WTC11 (cell line): Measurements from ENCODE around the gene DCP1A. TPM values are rescaled to one million over a fixed set of nuclear protein-coding genes. Genes with fewer than 3 reads are reported as not detected.

Experiments used
- ATAC-seq: fragments of 200-7000 bp; cut with Tn5 transposase; 2 replicates; pipeline ENCODE4 v1.10.0; 2021; ENCODE audit warnings: mild to moderate bottlenecking, moderate library complexity
- CTCF ChIA-PET: fragments of 300-600 bp; sonication (Branson Sonifier 250); formaldehyde crosslinking; loops from one replicate; lab custom pipeline; 2021; ENCODE audit warnings: antibody characterized with exemption; lab: Charles Lee
- POLR2A ChIA-PET: fragments of 350-600 bp; sonication (Branson Sonifier 250); formaldehyde crosslinking; loops from one replicate; lab custom pipeline; 2021; ENCODE audit warnings: antibody characterized with exemption; lab: Charles Lee
- DNase-seq: peaks from one replicate; pipeline ENCODE4 v3.0.0; 2021; ENCODE audit warnings: low spot score
- H3K27ac Mint-ChIP-seq: 2 replicates; pipeline ENCODE4 v1.8.0; 2021; ENCODE audit warnings: mixed read lengths
- H3K27me3 Mint-ChIP-seq: 2 replicates; pipeline ENCODE4 v1.8.0; 2021; ENCODE audit warnings: low read depth, mild to moderate bottlenecking, moderate library complexity, mixed read lengths
- H3K36me3 Mint-ChIP-seq: 2 replicates; pipeline ENCODE4 v1.8.0; 2021; ENCODE audit warnings: mixed read lengths
- H3K4me1 Mint-ChIP-seq: 2 replicates; pipeline ENCODE4 v1.8.0; 2022; ENCODE audit warnings: mixed read lengths
- H3K4me3 Mint-ChIP-seq: 2 replicates; pipeline ENCODE4 v1.8.0; 2021; ENCODE audit warnings: mild to moderate bottlenecking, moderate library complexity, mixed read lengths
- H3K9me3 Mint-ChIP-seq: 2 replicates; pipeline ENCODE4 v1.8.0; 2021; ENCODE audit warnings: mixed read lengths
- ATF1 ChIP-seq: sonication (generic); formaldehyde crosslinking; IDR thresholded peaks from 2 replicates; pipeline ENCODE4 v1.8.1; 2023; ENCODE audit warnings: mild to moderate bottlenecking, moderate library complexity, missing genetic modification reagents
- ATF6 ChIP-seq: sonication (generic); formaldehyde crosslinking; IDR thresholded peaks from 2 replicates; pipeline ENCODE4 v1.8.1; 2023; ENCODE audit warnings: mild to moderate bottlenecking, missing genetic modification reagents
- CTCF ChIP-seq: fragments of 200-600 bp; IDR thresholded peaks from 2 replicates; pipeline ENCODE4 v1.8.0; 2022; ENCODE audit warnings: antibody characterized with exemption
- ERG ChIP-seq: fragments of 250-450 bp; sonication (Bioruptor Pico); IDR thresholded peaks from 2 replicates; pipeline ENCODE4 v1.8.0; 2021; ENCODE audit warnings: mild to moderate bottlenecking
- FOXJ3 ChIP-seq: sonication (generic); formaldehyde crosslinking; IDR thresholded peaks from 2 replicates; pipeline ENCODE4 v1.9.0; 2021; ENCODE audit warnings: missing genetic modification reagents, mild to moderate bottlenecking, borderline replicate concordance
- GABPB1 ChIP-seq: sonication (generic); formaldehyde crosslinking; IDR thresholded peaks from 2 replicates; pipeline ENCODE4 v1.8.1; 2023; ENCODE audit warnings: mild to moderate bottlenecking, missing genetic modification reagents
- IRF1 ChIP-seq: sonication (generic); formaldehyde crosslinking; IDR thresholded peaks from 2 replicates; pipeline ENCODE4 v1.8.0; 2023; ENCODE audit warnings: missing genetic modification reagents
- NR3C1 ChIP-seq: sonication (generic); formaldehyde crosslinking; conservative IDR thresholded peaks from 2 replicates; pipeline ENCODE4 v1.8.1; 2023; ENCODE audit warnings: low read depth, mild to moderate bottlenecking, missing genetic modification reagents
- SMAD4 ChIP-seq: sonication (generic); formaldehyde crosslinking; IDR thresholded peaks from 2 replicates; pipeline ENCODE4 v1.8.0; 2022; ENCODE audit warnings: mild to moderate bottlenecking, missing genetic modification reagents
- TCF7 ChIP-seq: sonication (generic); formaldehyde crosslinking; IDR thresholded peaks from 2 replicates; pipeline ENCODE4 v1.8.0; 2022; ENCODE audit warnings: mild to moderate bottlenecking, low read depth, missing genetic modification reagents, moderate library complexity
- ZNF232 ChIP-seq: sonication (generic); formaldehyde crosslinking; IDR thresholded peaks from 2 replicates; pipeline ENCODE4 v1.8.0; 2022; ENCODE audit warnings: mild to moderate bottlenecking, missing genetic modification reagents
- ZNF396 ChIP-seq: fragments of 250-450 bp; sonication (Bioruptor Pico); IDR thresholded peaks from 2 replicates; pipeline ENCODE4 v1.8.0; 2021; ENCODE audit warnings: mild to moderate bottlenecking, moderate library complexity, borderline replicate concordance
- ZNF671 ChIP-seq: fragments of 250-450 bp; sonication (Bioruptor Pico); IDR thresholded peaks from 2 replicates; pipeline ENCODE4 v1.8.0; 2021; ENCODE audit warnings: mild to moderate bottlenecking
- total RNA-seq: library from RNA; stranded (reverse); gene quantifications from 3 replicates; pipeline ENCODE4 v1.2.3, GENCODE V29; 2021
- TF ChIP-seq, protein P1 (sequence below): sonication (generic); formaldehyde crosslinking; IDR thresholded peaks from 2 replicates; pipeline ENCODE4 v1.8.0; 2022; ENCODE audit warnings: missing genetic modification reagents

The DCP1A gene
- total RNA-seq, 1 experiment from 2014 or later, result 19.1 TPM

DNA sequence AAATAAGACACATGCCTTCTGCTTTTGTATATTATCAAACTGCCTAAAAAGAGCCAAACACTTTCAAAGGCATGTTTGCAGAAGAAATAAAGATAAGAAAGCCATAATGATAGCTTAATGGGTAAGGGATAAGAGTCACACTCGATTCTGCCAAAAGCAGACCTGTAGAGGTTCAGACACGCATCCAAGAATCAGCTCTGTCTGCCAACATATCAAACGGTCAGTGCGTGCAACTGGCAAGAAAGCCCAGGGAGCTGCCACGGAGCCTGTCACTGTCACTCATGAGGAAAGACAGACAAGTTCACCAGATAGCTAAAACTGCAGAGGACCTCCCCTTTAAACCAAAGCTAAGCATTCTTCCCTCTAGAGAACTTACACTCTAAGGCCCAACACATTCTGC is 23.2 kb downstream of the DCP1A start:
- POLR2A ChIA-PET, result interaction anchor here (0.5 to 1.0 kb wide), 2 partner anchors 34 to 424 kb away, joined by 3 to 12 read pairs; no protein-coding TSS in a partner anchor
- Mint-ChIP-seq H3K4me1 (no peaks in the 10 kb centered on the region; the same call in 1 of the 2 replicates), H3K4me3 (no peak overlapping the region)
- TF ChIP-seq, protein P1, sequence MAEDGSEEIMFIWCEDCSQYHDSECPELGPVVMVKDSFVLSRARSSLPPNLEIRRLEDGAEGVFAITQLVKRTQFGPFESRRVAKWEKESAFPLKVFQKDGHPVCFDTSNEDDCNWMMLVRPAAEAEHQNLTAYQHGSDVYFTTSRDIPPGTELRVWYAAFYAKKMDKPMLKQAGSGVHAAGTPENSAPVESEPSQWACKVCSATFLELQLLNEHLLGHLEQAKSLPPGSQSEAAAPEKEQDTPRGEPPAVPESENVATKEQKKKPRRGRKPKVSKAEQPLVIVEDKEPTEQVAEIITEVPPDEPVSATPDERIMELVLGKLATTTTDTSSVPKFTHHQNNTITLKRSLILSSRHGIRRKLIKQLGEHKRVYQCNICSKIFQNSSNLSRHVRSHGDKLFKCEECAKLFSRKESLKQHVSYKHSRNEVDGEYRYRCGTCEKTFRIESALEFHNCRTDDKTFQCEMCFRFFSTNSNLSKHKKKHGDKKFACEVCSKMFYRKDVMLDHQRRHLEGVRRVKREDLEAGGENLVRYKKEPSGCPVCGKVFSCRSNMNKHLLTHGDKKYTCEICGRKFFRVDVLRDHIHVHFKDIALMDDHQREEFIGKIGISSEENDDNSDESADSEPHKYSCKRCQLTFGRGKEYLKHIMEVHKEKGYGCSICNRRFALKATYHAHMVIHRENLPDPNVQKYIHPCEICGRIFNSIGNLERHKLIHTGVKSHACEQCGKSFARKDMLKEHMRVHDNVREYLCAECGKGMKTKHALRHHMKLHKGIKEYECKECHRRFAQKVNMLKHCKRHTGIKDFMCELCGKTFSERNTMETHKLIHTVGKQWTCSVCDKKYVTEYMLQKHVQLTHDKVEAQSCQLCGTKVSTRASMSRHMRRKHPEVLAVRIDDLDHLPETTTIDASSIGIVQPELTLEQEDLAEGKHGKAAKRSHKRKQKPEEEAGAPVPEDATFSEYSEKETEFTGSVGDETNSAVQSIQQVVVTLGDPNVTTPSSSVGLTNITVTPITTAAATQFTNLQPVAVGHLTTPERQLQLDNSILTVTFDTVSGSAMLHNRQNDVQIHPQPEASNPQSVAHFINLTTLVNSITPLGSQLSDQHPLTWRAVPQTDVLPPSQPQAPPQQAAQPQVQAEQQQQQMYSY (CRISPR knock-in tag), result no peak
- no peak for TF ChIP-seq IRF1 (CRISPR knock-in tag)
- no peak for TF ChIP-seq ATF1 (CRISPR knock-in tag)
- no peak for TF ChIP-seq ZNF396
- TF ChIP-seq, all 79 proteins: peak for 0
- CTCF ChIA-PET, result no interaction called here
- Mint-ChIP-seq H3K27ac (no peak overlapping the region), H3K36me3 (peaks cover 37% of the 10 kb centered on the region), H3K9me3 (peaks cover 8% of the 10 kb centered on the region), H3K27me3 (no peaks in the 10 kb centered on the region)
- DNase-seq (no peak), ATAC-seq (no peak)

DNA sequence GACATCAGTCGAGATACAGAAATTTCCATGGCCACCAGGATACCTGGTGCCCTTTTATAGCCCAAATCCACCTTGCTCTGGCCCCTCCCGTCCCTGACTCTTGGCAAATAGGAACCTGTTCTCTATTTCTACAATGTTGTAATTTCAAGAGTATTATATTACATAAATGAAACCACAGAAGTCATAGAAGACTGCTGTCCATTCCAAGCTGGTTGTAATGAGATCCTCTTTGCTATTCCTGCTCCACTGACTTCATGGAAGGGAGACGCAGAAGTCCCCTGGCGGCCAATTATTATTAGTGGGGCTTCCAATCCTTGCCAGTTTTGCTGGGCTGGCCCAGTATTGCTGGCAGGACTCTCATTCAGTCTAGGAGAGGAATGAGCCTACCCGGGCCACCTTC is 26.6 kb downstream of the DCP1A start:
- H3K4me1 Mint-ChIP-seq, result no peaks in the 10 kb centered on the region; the same call in 1 of the 2 replicates
- CTCF ChIA-PET, result interaction anchor here (0.7 kb wide), 1 partner anchor 9 kb away, joined by 4 read pairs; no protein-coding TSS in a partner anchor
- no peak for DNase-seq

GRCh38 chr3:53318522-53318921 is 28.8 kb downstream of the DCP1A start:
- DNase-seq (no peak), ATAC-seq (no peak)
- Mint-ChIP-seq H3K36me3 (peaks cover 11% of the 10 kb centered on the region), H3K4me1 (no peaks in the 10 kb centered on the region; the same call in 1 of the 2 replicates), H3K9me3 (no peaks in the 10 kb centered on the region), H3K27me3 (no peaks in the 10 kb centered on the region), H3K27ac (no peak overlapping the region), H3K4me3 (no peak overlapping the region)
- POLR2A ChIA-PET, result no interaction called here
- CTCF ChIA-PET, result no interaction called here
- TF ChIP-seq SMAD4 (CRISPR knock-in tag), result no peak
- TF ChIP-seq ZNF671 (CRISPR knock-in tag), result no peak
- TF ChIP-seq ZNF232 (CRISPR knock-in tag), result no peak
- TF ChIP-seq ERG (CRISPR knock-in tag), result no peak
- no peak for TF ChIP-seq TCF7

More for the DNA sequence above, 26.6 kb downstream of the DCP1A start:
- TF ChIP-seq GABPB1 (CRISPR knock-in tag), result no peak
- TF ChIP-seq CTCF, result no peak
- no peak for TF ChIP-seq FOXJ3
- no peak for TF ChIP-seq ATF6
- TF ChIP-seq NR3C1 (CRISPR knock-in tag), result no peak
- no peak overlapping the region for H3K27ac Mint-ChIP-seq
- H3K27me3 Mint-ChIP-seq, result no peaks in the 10 kb centered on the region
- POLR2A ChIA-PET, result interaction anchor here (0.6 kb wide), 1 partner anchor 55 kb away, joined by 6 read pairs; no protein-coding TSS in a partner anchor
- ATAC-seq, result no peak; the same call in 1 of the 2 replicates
- no peaks in the 10 kb centered on the region for H3K9me3 Mint-ChIP-seq
- H3K36me3 Mint-ChIP-seq, result peaks cover 13% of the 10 kb centered on the region
- no peak overlapping the region for H3K4me3 Mint-ChIP-seq
